SU-DHL-6 (cell line): ENCODE results near the gene ATP8A1.
"Not testable (repeated sequence)": the region's sequence is repeated elsewhere in the genome, so short reads cannot be mapped to it uniquely, and the experiment has no call there.

Experiments
- H2AFZ ChIP-seq: fragments of 200-600 bp; sonication (generic); 2 replicates; pipeline ENCODE4 v1.6.1; 2014; ENCODE audit warnings: low read depth, mild to moderate bottlenecking, moderate library complexity, mixed read lengths, antibody characterized with exemption, low read length; ENCODE audit not compliant: severe bottlenecking
- H3F3A ChIP-seq: fragments of 200-600 bp; shearing (Covaris generic); 2 replicates; pipeline ENCODE4 v1.6.0; 2016; ENCODE audit warnings: antibody characterized with exemption, mild to moderate bottlenecking; ENCODE audit not compliant: insufficient read depth
- H3K27ac ChIP-seq: fragments of 200-600 bp; sonication (generic); 2 replicates; pipeline ENCODE4 v1.5.1; 2016; ENCODE audit warnings: low read depth, mild to moderate bottlenecking, low read length, moderate library complexity, mixed read lengths
- H3K27me3 ChIP-seq: fragments of 200-600 bp; sonication (generic), shearing (Covaris generic); 2 replicates; pipeline ENCODE4 v1.6.0; 2014; ENCODE audit warnings: mild to moderate bottlenecking, low read length
- H3K36me3 ChIP-seq: fragments of 200-600 bp; sonication (generic); 2 replicates; pipeline ENCODE4 v1.6.1; 2014; ENCODE audit warnings: mild to moderate bottlenecking, low read length, mixed read lengths
- H3K4me2 ChIP-seq: fragments of 300-600, 200-600 bp; shearing (Covaris generic), sonication (generic); 2 replicates; pipeline ENCODE4 v1.6.0; 2014; ENCODE audit warnings: low read length, low read depth, mild to moderate bottlenecking; ENCODE audit not compliant: poor library complexity, severe bottlenecking
- H3K4me3 ChIP-seq: fragments of 200-600 bp; sonication (generic); 2 replicates; pipeline ENCODE4 v1.5.1; 2014; ENCODE audit warnings: antibody characterized with exemption, low read length, mild to moderate bottlenecking, mixed read lengths; ENCODE audit not compliant: insufficient read depth, poor library complexity, severe bottlenecking
- H3K79me2 ChIP-seq: fragments of 200-600 bp; sonication (generic); 2 replicates; pipeline ENCODE4 v1.6.1; 2014; ENCODE audit warnings: mild to moderate bottlenecking, low read length, moderate library complexity; ENCODE audit not compliant: insufficient read depth
- H3K9ac ChIP-seq: fragments of 200-600 bp; sonication (generic); 2 replicates; pipeline ENCODE4 v1.7.0; 2014; ENCODE audit warnings: mild to moderate bottlenecking, low read length
- H3K9me2 ChIP-seq: fragments of 200-600 bp; sonication (generic); replicated peaks from 2 replicates; pipeline ENCODE4 v1.6.1; 2014; ENCODE audit warnings: low read length; ENCODE audit not compliant: insufficient read depth
- H3K9me3 ChIP-seq: fragments of 200-600 bp; sonication (generic); 2 replicates; pipeline ENCODE4 v1.6.1; 2014; ENCODE audit warnings: low read length, mixed read lengths; ENCODE audit not compliant: insufficient read depth
- H4K20me1 ChIP-seq: fragments of 200-600 bp; sonication (generic); 2 replicates; pipeline ENCODE4 v1.6.1; 2014; ENCODE audit warnings: low read depth, mild to moderate bottlenecking, antibody characterized with exemption, low read length, moderate library complexity, mixed read lengths
- EZH2phosphoT487 ChIP-seq: fragments of 200-600 bp; sonication (generic), shearing (Covaris generic); conservative IDR thresholded peaks from 2 replicates; pipeline ENCODE4 v1.6.1; 2018; ENCODE audit warnings: mild to moderate bottlenecking, antibody characterized with exemption, low read length, moderate library complexity, mixed read lengths
- TF ChIP-seq, protein P1 (sequence below): fragments of 200-600 bp; sonication (generic); IDR thresholded peaks from one replicate; pipeline ENCODE4 v1.5.1; 2017; ENCODE audit warnings: antibody characterized with exemption, mild to moderate bottlenecking, low read length, moderate library complexity; ENCODE audit not compliant: insufficient read depth, poor library complexity, severe bottlenecking

ATP8A1 gene

GRCh38 chr4:42488554-42488953 is 168.4 kb downstream of the ATP8A1 start:
- no peak overlapping the region for H3K9ac ChIP-seq
- no peaks in the 10 kb centered on the region for H3K27me3 ChIP-seq
- H3K27ac ChIP-seq, result no peak overlapping the region
- H3K9me3 ChIP-seq, result no peaks in the 10 kb centered on the region
- H3K9me2 ChIP-seq, result no peaks in the 10 kb centered on the region
- H2AFZ ChIP-seq, result no peak overlapping the region
- H3K79me2 ChIP-seq, result no peaks in the 10 kb centered on the region
- no peak overlapping the region for H3K4me3 ChIP-seq
- no peak for TF ChIP-seq EZH2phosphoT487
- TF ChIP-seq, protein P1, sequence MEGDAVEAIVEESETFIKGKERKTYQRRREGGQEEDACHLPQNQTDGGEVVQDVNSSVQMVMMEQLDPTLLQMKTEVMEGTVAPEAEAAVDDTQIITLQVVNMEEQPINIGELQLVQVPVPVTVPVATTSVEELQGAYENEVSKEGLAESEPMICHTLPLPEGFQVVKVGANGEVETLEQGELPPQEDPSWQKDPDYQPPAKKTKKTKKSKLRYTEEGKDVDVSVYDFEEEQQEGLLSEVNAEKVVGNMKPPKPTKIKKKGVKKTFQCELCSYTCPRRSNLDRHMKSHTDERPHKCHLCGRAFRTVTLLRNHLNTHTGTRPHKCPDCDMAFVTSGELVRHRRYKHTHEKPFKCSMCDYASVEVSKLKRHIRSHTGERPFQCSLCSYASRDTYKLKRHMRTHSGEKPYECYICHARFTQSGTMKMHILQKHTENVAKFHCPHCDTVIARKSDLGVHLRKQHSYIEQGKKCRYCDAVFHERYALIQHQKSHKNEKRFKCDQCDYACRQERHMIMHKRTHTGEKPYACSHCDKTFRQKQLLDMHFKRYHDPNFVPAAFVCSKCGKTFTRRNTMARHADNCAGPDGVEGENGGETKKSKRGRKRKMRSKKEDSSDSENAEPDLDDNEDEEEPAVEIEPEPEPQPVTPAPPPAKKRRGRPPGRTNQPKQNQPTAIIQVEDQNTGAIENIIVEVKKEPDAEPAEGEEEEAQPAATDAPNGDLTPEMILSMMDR, result no peak
- no peaks in the 10 kb centered on the region for H3K36me3 ChIP-seq
- H4K20me1 ChIP-seq, result no peaks in the 10 kb centered on the region
- H3F3A ChIP-seq, result no peaks in the 10 kb centered on the region
- no peak overlapping the region for H3K4me2 ChIP-seq

- Histone ChIP-seq H3K9me3 (no peaks in the 10 kb centered on the region), H3K79me2 (no peaks in the 10 kb centered on the region), H3F3A (no peaks in the 10 kb centered on the region), H3K9me2 (no peaks in the 10 kb centered on the region), H3K4me2 (no peak overlapping the region), H4K20me1 (no peaks in the 10 kb centered on the region), H3K36me3 (no peaks in the 10 kb centered on the region), H3K27ac (no peak overlapping the region), H3K9ac (no peak overlapping the region), H3K27me3 (no peaks in the 10 kb centered on the region), H3K4me3 (no peak overlapping the region), H2AFZ (no peak overlapping the region)
- TF ChIP-seq, protein P1, result no peak
- no peak for TF ChIP-seq EZH2phosphoT487
Measured at GRCh38 chr4:42488114-42488513, 168.8 kb downstream of the ATP8A1 start.

DNA sequence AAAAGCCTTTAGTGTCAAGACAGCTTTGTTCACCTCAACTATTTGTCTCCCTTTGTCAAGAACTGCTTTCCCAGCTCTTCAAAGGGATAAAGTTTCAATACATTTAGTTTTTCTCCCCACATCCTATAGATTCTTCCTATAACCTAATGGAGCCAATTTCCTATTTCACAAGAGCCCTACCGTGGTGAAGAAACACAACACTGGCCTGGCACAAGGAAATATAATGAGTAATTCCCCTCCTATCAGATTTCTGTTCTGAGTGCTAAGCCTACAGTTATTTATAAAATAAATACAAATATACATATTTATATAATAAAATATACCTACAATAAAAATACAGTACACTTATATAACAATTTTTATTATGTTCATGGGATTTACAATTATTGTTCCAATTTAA is 169.7 kb downstream of the ATP8A1 start:
- Histone ChIP-seq H3K36me3 (no peaks in the 10 kb centered on the region), H3K27me3 (no peaks in the 10 kb centered on the region), H3K9ac (no peak overlapping the region), H3F3A (no peaks in the 10 kb centered on the region), H3K9me3 (no peaks in the 10 kb centered on the region), H3K4me2 (no peak overlapping the region), H3K9me2 (no peaks in the 10 kb centered on the region), H3K27ac (no peak overlapping the region), H4K20me1 (no peaks in the 10 kb centered on the region), H3K4me3 (no peak overlapping the region), H3K79me2 (no peaks in the 10 kb centered on the region), H2AFZ (no peak overlapping the region)
- TF ChIP-seq EZH2phosphoT487, result no peak
- TF ChIP-seq, protein P1, result no peak

GRCh38 chr4:42486156-42486555 is 170.7 kb downstream of the ATP8A1 start:
- not testable (repeated sequence) for H3K9me3 ChIP-seq, H4K20me1 ChIP-seq, H3K79me2 ChIP-seq, H3K27ac ChIP-seq, H2AFZ ChIP-seq, H3F3A ChIP-seq, H3K9me2 ChIP-seq, H3K4me3 ChIP-seq, H3K36me3 ChIP-seq, H3K27me3 ChIP-seq, H3K9ac ChIP-seq, H3K4me2 ChIP-seq
